Gastrocnemius medialis (tissue), 4 donors: ENCODE data around the gene KCNH2. TPM values are rescaled to one million over a fixed set of nuclear protein-coding genes. Genes with fewer than 3 reads are reported as not detected.
A peak's percentile ranks its signal among the peaks of the same experiment; 100 is the strongest.

ENCODE experiments used
- ATAC-seq, 2 donors: fragments of 150-250 bp; one replicate each; pipeline ENCODE4 v1.9.1; 2016
- DNase-seq, 2 donors: peaks; one replicate each; pipeline ENCODE4 v3.0.0-alpha.2; 2019
- H3K27ac ChIP-seq, 4 donors: fragments of 200-600 bp; sonication (generic); 1 replicate in 1 of 4; 2 replicates in 3 of 4; pipeline ENCODE4 v1.5.1; 2016 to 2018; ENCODE audit warnings: mild to moderate bottlenecking in 2 of 4, moderate library complexity in 1 of 4
- H3K27me3 ChIP-seq, 3 donors: fragments of 200-600 bp; sonication (generic) in 2 of 3; 1 replicate in 1 of 3; 2 replicates in 2 of 3; pipeline versions ENCODE4 v1.5.1 to v1.6.0; 2016 to 2019; ENCODE audit warnings: mild to moderate bottlenecking in 1 of 3, moderate library complexity in 1 of 3
- H3K36me3 ChIP-seq, 2 donors: fragments of 200-600 bp; sonication (generic) in 1 of 2; one replicate each; pipeline ENCODE4 v1.5.1; 2017 to 2018
- H3K4me1 ChIP-seq, 2 donors: fragments of 200-600 bp; sonication (generic) in 1 of 2; one replicate each; pipeline ENCODE4 v1.5.1; 2016 to 2017; ENCODE audit warnings: mild to moderate bottlenecking in 2 of 2
- H3K4me3 ChIP-seq, 4 donors: fragments of 200-600 bp; sonication (generic) in 3 of 4; 1 replicate in 1 of 4; 2 replicates in 3 of 4; pipeline ENCODE4 v1.5.1; 2016 to 2019; ENCODE audit warnings: mild to moderate bottlenecking in 2 of 4
- H3K9me3 ChIP-seq, 3 donors: fragments of 200-600 bp; sonication (generic) in 2 of 3; 1 replicate in 1 of 3; 2 replicates in 2 of 3; pipeline ENCODE4 v1.5.1; 2016 to 2019
- CTCF ChIP-seq, 5 experiments: fragments of 450-650 bp in 3 of 5; fragments of 200-600 bp in 2 of 5; sonication (generic) in 2 of 5; IDR thresholded peaks in 4 of 5; conservative IDR thresholded peaks in 1 of 5; 1 replicate in 4 of 5; 2 replicates in 1 of 5; pipeline ENCODE4 v1.5.1; 2016 to 2019; ENCODE audit warnings: antibody characterized with exemption in 5 of 5, mild to moderate bottlenecking in 3 of 5, moderate library complexity in 3 of 5
- POLR2A ChIP-seq, 2 donors: fragments of 450-650 bp; IDR thresholded peaks; one replicate each; pipeline ENCODE4 v1.6.1; 2017; ENCODE audit warnings: antibody characterized with exemption in 2 of 2, mild to moderate bottlenecking in 2 of 2, moderate library complexity in 2 of 2
- in situ Hi-C, 4 donors: fragments of 200-750 bp; cut with MboI; loops; one replicate each; pipeline versions ENCODE4 v1.15.0 to v1.8.0; 2017; ENCODE audit warnings: low sequenced_read_pairs in 4 of 4
- intact Hi-C: fragments of 100-400 bp; cut with DNase I; formaldehyde crosslinking; loops from one replicate; pipeline ENCODE4 v1.15.1; 2023; ENCODE audit warnings: low total_unique reads
- total RNA-seq, 4 donors: library from RNA; depleted of rRNA; stranded (reverse); fragments of >200 nt; gene quantifications; one replicate each; pipeline versions ENCODE4 v1.1.0 to v1.2.3, GENCODE V29; 2016

The KCNH2 gene
- total RNA-seq, 4 donors from 2014 or later, result 0.19 to 1.00 (median 0.46) TPM; not detected in 1

DNA sequence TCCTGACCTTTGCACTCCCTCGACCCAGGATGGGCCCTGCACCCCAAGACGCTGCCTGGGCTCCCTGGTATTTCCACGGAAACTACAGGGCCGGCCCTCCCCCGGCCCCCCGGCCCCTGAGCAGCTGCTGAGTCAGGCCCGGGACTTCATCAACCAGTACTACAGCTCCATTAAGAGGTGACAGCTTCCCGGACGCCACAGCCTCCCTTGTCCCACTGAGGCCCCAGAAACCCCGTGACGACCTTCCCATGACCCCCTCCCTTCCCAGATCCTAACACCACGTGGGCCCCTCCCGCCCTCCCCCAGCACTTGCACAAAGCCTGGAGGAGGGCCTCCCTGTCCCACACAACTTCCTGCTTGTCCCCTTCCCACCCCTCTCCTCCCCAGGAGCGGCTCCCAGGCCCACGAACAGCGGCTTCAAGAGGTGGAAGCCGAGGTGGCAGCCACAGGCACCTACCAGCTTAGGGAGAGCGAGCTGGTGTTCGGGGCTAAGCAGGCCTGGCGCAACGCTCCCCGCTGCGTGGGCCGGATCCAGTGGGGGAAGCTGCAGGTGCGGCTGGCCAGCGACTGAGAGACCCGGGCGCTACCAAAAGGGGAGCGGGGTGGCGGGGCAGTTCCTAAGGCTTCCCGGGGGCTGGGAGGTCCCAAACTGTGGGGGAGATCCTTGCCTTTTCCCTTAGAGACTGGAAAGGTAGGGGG is 18.4 kb upstream of the KCNH2 start:
- Histone ChIP-seq H3K4me1 (no peaks in the 10 kb centered on the region), H3K27ac (no peak overlapping the region), H3K36me3 (no peaks in the 10 kb centered on the region), H3K9me3 (no peaks in the 10 kb centered on the region), H3K4me3 (no peak overlapping the region), H3K27me3 (peaks cover 0 to 6% (median 0%) of the 10 kb centered on the region in 3 donors)
- ATAC-seq, result no peak
- intact Hi-C loops, result no loop called here
- no peak for DNase-seq
- no peak for TF ChIP-seq POLR2A (IDR thresholded peaks at IDR 0.05)
- no peak for TF ChIP-seq CTCF (IDR thresholded peaks at IDR 0.05 in 4 of 5, conservative IDR thresholded peaks at IDR 0.05 in 1 of 5)
- in situ Hi-C loops, result loop anchor here in 3 of 4 donors (25.0 kb wide), 1 partner anchor 209 kb away; no protein-coding TSS in a partner anchor

- ATAC-seq (no peak), DNase-seq (no peak)
- Histone ChIP-seq H3K4me1 (no peaks in the 10 kb centered on the region), H3K27ac (no peak overlapping the region), H3K9me3 (no peaks in the 10 kb centered on the region), H3K27me3 (peaks cover 0 to 6% (median 0%) of the 10 kb centered on the region in 3 donors), H3K36me3 (no peaks in the 10 kb centered on the region), H3K4me3 (peak overlapping the region in 3 of 4 donors; percentile 35 to 45 (median 37))
- in situ Hi-C loops, result loop anchor here in 3 of 4 donors (25.0 kb wide), 1 partner anchor 208 kb away; no protein-coding TSS in a partner anchor
- no peak for TF ChIP-seq CTCF (IDR thresholded peaks at IDR 0.05 in 4 of 5, conservative IDR thresholded peaks at IDR 0.05 in 1 of 5)
- no peak for TF ChIP-seq POLR2A (IDR thresholded peaks at IDR 0.05)
- intact Hi-C loops, result no loop called here
Observed at GRCh38 chr7:150994838-150995510, 16.9 kb upstream of the KCNH2 start.

- DNase-seq (no peak), ATAC-seq (no peak)
- H3K27ac ChIP-seq, result peak overlapping the region in 3 of 4 donors; percentile 55 to 62 (median 57)
- peak overlapping the region in 3 of 4 donors; percentile 35 to 45 (median 37) for H3K4me3 ChIP-seq
- no peak for TF ChIP-seq CTCF (IDR thresholded peaks at IDR 0.05 in 4 of 5, conservative IDR thresholded peaks at IDR 0.05 in 1 of 5)
- TF ChIP-seq POLR2A (IDR thresholded peaks at IDR 0.05), result no peak
- H3K4me1 ChIP-seq, result no peaks in the 10 kb centered on the region
- H3K9me3 ChIP-seq, result no peaks in the 10 kb centered on the region
- H3K36me3 ChIP-seq, result no peaks in the 10 kb centered on the region
- in situ Hi-C loops (loop anchor here in 3 of 4 donors (25.0 kb wide), 1 partner anchor 207 kb away; no protein-coding TSS in a partner anchor), intact Hi-C loops (no loop called here)
- H3K27me3 ChIP-seq, result peaks cover 0 to 6% (median 0%) of the 10 kb centered on the region in 3 donors
Observed at GRCh38 chr7:150994141-150994837, 16.2 kb upstream of the KCNH2 start.

DNA sequence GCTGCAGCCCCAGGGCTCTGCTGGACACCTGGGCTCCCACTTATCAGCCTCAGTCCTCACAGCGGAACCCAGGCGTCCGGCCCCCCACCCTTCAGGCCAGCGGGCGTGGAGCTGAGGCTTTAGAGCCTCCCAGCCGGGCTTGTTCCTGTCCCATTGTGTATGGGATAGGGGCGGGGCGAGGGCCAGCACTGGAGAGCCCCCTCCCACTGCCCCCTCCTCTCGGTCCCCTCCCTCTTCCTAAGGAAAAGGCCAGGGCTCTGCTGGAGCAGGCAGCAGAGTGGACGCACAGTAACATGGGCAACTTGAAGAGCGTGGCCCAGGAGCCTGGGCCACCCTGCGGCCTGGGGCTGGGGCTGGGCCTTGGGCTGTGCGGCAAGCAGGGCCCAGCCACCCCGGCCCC is 15.4 kb upstream of the KCNH2 start:
- Histone ChIP-seq H3K36me3 (no peaks in the 10 kb centered on the region), H3K4me3 (peak overlapping the region in 3 of 4 donors; percentile 35 to 45 (median 37)), H3K27ac (peak overlapping the region; percentile 24 to 62 (median 60)), H3K27me3 (peaks cover 0 to 8% (median 0%) of the 10 kb centered on the region in 3 donors), H3K9me3 (no peaks in the 10 kb centered on the region), H3K4me1 (peaks cover 0 to 2% of the 10 kb centered on the region in 2 donors)
- DNase-seq, result no peak
- intact Hi-C loops, result no loop called here
- peak; percentile 24 to 36 for ATAC-seq
- no peak for TF ChIP-seq CTCF (IDR thresholded peaks at IDR 0.05 in 4 of 5, conservative IDR thresholded peaks at IDR 0.05 in 1 of 5)
- no peak for TF ChIP-seq POLR2A (IDR thresholded peaks at IDR 0.05)
- in situ Hi-C loops, result loop anchor here in 3 of 4 donors (25.0 kb wide), 1 partner anchor 206 kb away; no protein-coding TSS in a partner anchor
